ENCODE data around the gene RARB.

The RARB gene

GRCh38 chr3:25418596-25418995 is 9.5 kb upstream of the RARB start:
- Histone ChIP-seq H3K27ac (no peak overlapping the region), H3K9me3 (ENCODE audit: control insufficient read depth, low read length) (no peaks in the 10 kb centered on the region), H2AFZ (no peak overlapping the region), H3K9ac (no peak overlapping the region), H3K4me2 (ENCODE audit: low read length) (no peak overlapping the region), H3K27me3 (ENCODE audit: control insufficient read depth, insufficient read depth, low read length) (no peaks in the 10 kb centered on the region), H3K79me2 (no peaks in the 10 kb centered on the region), H3K4me1 (no peaks in the 10 kb centered on the region), H3K36me3 (ENCODE audit: control insufficient read depth, insufficient read depth, low read length) (no peaks in the 10 kb centered on the region), H3K4me3 (ENCODE audit: low read depth, low read length) (no peak overlapping the region)
- TF ChIP-seq CTCF (IDR thresholded peaks at IDR 0.05): no peak

- Histone ChIP-seq H3K79me2 (no peaks in the 10 kb centered on the region), H3K9me3 (ENCODE audit: control insufficient read depth, low read length) (no peaks in the 10 kb centered on the region), H3K4me3 (ENCODE audit: low read depth, low read length) (no peak overlapping the region), H3K4me2 (ENCODE audit: low read length) (no peak overlapping the region), H3K27me3 (ENCODE audit: control insufficient read depth, insufficient read depth, low read length) (no peaks in the 10 kb centered on the region), H3K27ac (no peak overlapping the region), H3K9ac (no peak overlapping the region), H3K36me3 (ENCODE audit: control insufficient read depth, insufficient read depth, low read length) (no peaks in the 10 kb centered on the region), H3K4me1 (no peaks in the 10 kb centered on the region), H2AFZ (no peak overlapping the region)
- no peak for TF ChIP-seq CTCF (IDR thresholded peaks at IDR 0.05)
Measured at GRCh38 chr3:25419251-25419650, 8.8 kb upstream of the RARB start.

GRCh38 chr3:25420147-25420546 is 7.9 kb upstream of the RARB start:
- Histone ChIP-seq H3K4me2 (ENCODE audit: low read length) (no peak overlapping the region), H2AFZ (no peak overlapping the region), H3K9me3 (ENCODE audit: control insufficient read depth, low read length) (no peaks in the 10 kb centered on the region), H3K27ac (no peak overlapping the region), H3K79me2 (no peaks in the 10 kb centered on the region), H3K36me3 (ENCODE audit: control insufficient read depth, insufficient read depth, low read length) (no peaks in the 10 kb centered on the region), H3K27me3 (ENCODE audit: control insufficient read depth, insufficient read depth, low read length) (no peaks in the 10 kb centered on the region), H3K4me1 (no peaks in the 10 kb centered on the region), H3K4me3 (ENCODE audit: low read depth, low read length) (no peak overlapping the region), H3K9ac (no peak overlapping the region)
- TF ChIP-seq CTCF (IDR thresholded peaks at IDR 0.05): no peak

- Histone ChIP-seq H3K9me3 (ENCODE audit: control insufficient read depth, low read length) (no peaks in the 10 kb centered on the region), H3K27me3 (ENCODE audit: control insufficient read depth, insufficient read depth, low read length) (no peaks in the 10 kb centered on the region), H3K9ac (no peak overlapping the region), H3K27ac (no peak overlapping the region), H2AFZ (no peak overlapping the region), H3K79me2 (no peaks in the 10 kb centered on the region), H3K4me2 (ENCODE audit: low read length) (no peak overlapping the region), H3K4me3 (ENCODE audit: low read depth, low read length) (no peak overlapping the region), H3K36me3 (ENCODE audit: control insufficient read depth, insufficient read depth, low read length) (no peaks in the 10 kb centered on the region), H3K4me1 (no peaks in the 10 kb centered on the region)
- no peak for TF ChIP-seq CTCF (IDR thresholded peaks at IDR 0.05)
Measured at GRCh38 chr3:25420885-25421284, 7.2 kb upstream of the RARB start.

- TF ChIP-seq CTCF (IDR thresholded peaks at IDR 0.05): no peak
- Histone ChIP-seq H2AFZ (no peak overlapping the region), H3K9ac (no peak overlapping the region), H3K9me3 (ENCODE audit: control insufficient read depth, low read length) (no peaks in the 10 kb centered on the region), H3K36me3 (ENCODE audit: control insufficient read depth, insufficient read depth, low read length) (no peaks in the 10 kb centered on the region), H3K4me1 (no peaks in the 10 kb centered on the region), H3K4me2 (ENCODE audit: low read length) (no peak overlapping the region), H3K27me3 (ENCODE audit: control insufficient read depth, insufficient read depth, low read length) (no peaks in the 10 kb centered on the region), H3K4me3 (ENCODE audit: low read depth, low read length) (no peak overlapping the region), H3K27ac (no peak overlapping the region), H3K79me2 (no peaks in the 10 kb centered on the region)
Measured at GRCh38 chr3:25421747-25422146, 6.3 kb upstream of the RARB start.
